Right atrium auricular region (tissue), 2 donors: ENCODE data around the gene GGTA1. TPM values are rescaled to one million over a fixed set of nuclear protein-coding genes. Genes with fewer than 3 reads are reported as not detected.
"Not testable (repeated sequence)": the region's sequence is repeated elsewhere in the genome, so short reads cannot be mapped to it uniquely, and the experiment has no call there.

Source experiments
- DNase-seq: peaks from one replicate; pipeline ENCODE4 v3.0.0-alpha.2; 2019; ENCODE audit warnings: low spot score
- H3K27ac ChIP-seq, 2 donors: fragments of 200-600 bp; sonication (generic); 1 replicate in 1 of 2; 2 replicates in 1 of 2; pipeline ENCODE4 v1.5.1; 2016 to 2019
- H3K27me3 ChIP-seq, 2 donors: fragments of 200-600 bp; sonication (generic); one replicate each; pipeline versions ENCODE4 v1.5.1 to v1.6.0; 2017 to 2019
- H3K36me3 ChIP-seq: fragments of 200-600 bp; sonication (generic); one replicate; pipeline ENCODE4 v1.5.1; 2016
- H3K4me1 ChIP-seq, 2 donors: fragments of 200-600 bp; sonication (generic); one replicate each; pipeline versions ENCODE4 v1.5.1 to v1.6.0; 2017 to 2019
- H3K4me3 ChIP-seq, 2 donors: fragments of 200-600 bp; sonication (generic); 1 replicate in 1 of 2; 2 replicates in 1 of 2; pipeline ENCODE4 v1.5.1; 2017 to 2019; ENCODE audit warnings: mild to moderate bottlenecking in 1 of 2, moderate library complexity in 1 of 2
- H3K9me3 ChIP-seq, 2 donors: fragments of 200-600 bp; sonication (generic); one replicate each; pipeline ENCODE4 v1.5.1; 2019
- CTCF ChIP-seq, 2 donors: fragments of 200-600 bp; sonication (generic); IDR thresholded peaks; one replicate each; pipeline ENCODE4 v1.5.1; 2019; ENCODE audit warnings: antibody characterized with exemption in 2 of 2
- total RNA-seq, 2 donors: library from RNA; depleted of rRNA; stranded (reverse); fragments of >200 nt; gene quantifications; one replicate each; pipeline ENCODE4 v1.1.0, GENCODE V29; 2016

The GGTA1 gene
- total RNA-seq, 2 donors from 2014 or later, result 11.6 to 15.2 TPM

- Histone ChIP-seq H3K9me3 (no peaks in the 10 kb centered on the region), H3K27me3 (no peaks in the 10 kb centered on the region), H3K4me1 (peaks cover 0 to 29% of the 10 kb centered on the region in 2 donors), H3K4me3 (no peak overlapping the region), H3K36me3 (no peaks in the 10 kb centered on the region), H3K27ac (peak overlapping the region in 1 of 2 donors; percentile 51)
- DNase-seq, result no peak
- no peak for TF ChIP-seq CTCF (IDR thresholded peaks at IDR 0.05)
Observed at GRCh38 chr9:121528642-121529041, 29.0 kb upstream of the GGTA1 start.

- H3K27ac ChIP-seq, result peak overlapping the region; percentile 32 to 60
- no peak overlapping the region for H3K4me3 ChIP-seq
- H3K36me3 ChIP-seq, result no peaks in the 10 kb centered on the region
- H3K4me1 ChIP-seq, result peaks cover 0 to 23% of the 10 kb centered on the region in 2 donors
- TF ChIP-seq CTCF (IDR thresholded peaks at IDR 0.05), result no peak
- DNase-seq, result no peak
- H3K27me3 ChIP-seq, result no peaks in the 10 kb centered on the region
- H3K9me3 ChIP-seq, result no peaks in the 10 kb centered on the region
Observed at GRCh38 chr9:121527371-121527770, 27.7 kb upstream of the GGTA1 start.

GRCh38 chr9:121519688-121520087 is 20.0 kb upstream of the GGTA1 start:
- H3K4me1 ChIP-seq, H3K27me3 ChIP-seq, H3K9me3 ChIP-seq, H3K36me3 ChIP-seq, DNase-seq, H3K27ac ChIP-seq, H3K4me3 ChIP-seq: not testable (repeated sequence)

- Histone ChIP-seq H3K9me3 (no peaks in the 10 kb centered on the region), H3K4me1 (no peaks in the 10 kb centered on the region), H3K27ac (no peak overlapping the region), H3K36me3 (no peaks in the 10 kb centered on the region), H3K27me3 (no peaks in the 10 kb centered on the region), H3K4me3 (no peak overlapping the region)
- DNase-seq, result no peak
- no peak for TF ChIP-seq CTCF (IDR thresholded peaks at IDR 0.05)
Observed at GRCh38 chr9:121518634-121519033, 19.0 kb upstream of the GGTA1 start.

- DNase-seq, H3K9me3 ChIP-seq, H3K27ac ChIP-seq, H3K4me3 ChIP-seq, H3K36me3 ChIP-seq, H3K27me3 ChIP-seq: not testable (repeated sequence)
- peaks cover 0 to 10% of the 10 kb centered on the region in 2 donors for H3K4me1 ChIP-seq
Observed at GRCh38 chr9:121513166-121513565, 13.5 kb upstream of the GGTA1 start.

- no peak overlapping the region for H3K4me3 ChIP-seq
- no peaks in the 10 kb centered on the region for H3K9me3 ChIP-seq
- peaks cover 0 to 10% of the 10 kb centered on the region in 2 donors for H3K4me1 ChIP-seq
- TF ChIP-seq CTCF (IDR thresholded peaks at IDR 0.05), result no peak
- no peaks in the 10 kb centered on the region for H3K36me3 ChIP-seq
- H3K27ac ChIP-seq, result peak overlapping the region; percentile 50 to 59
- no peak for DNase-seq
- H3K27me3 ChIP-seq, result no peaks in the 10 kb centered on the region
Observed at GRCh38 chr9:121510766-121511550, 11.3 kb upstream of the GGTA1 start.

- Histone ChIP-seq H3K27ac (no peak overlapping the region), H3K4me1 (peaks cover 0 to 10% of the 10 kb centered on the region in 2 donors), H3K36me3 (no peaks in the 10 kb centered on the region), H3K27me3 (no peaks in the 10 kb centered on the region), H3K9me3 (no peaks in the 10 kb centered on the region), H3K4me3 (no peak overlapping the region)
- no peak for DNase-seq
- no peak for TF ChIP-seq CTCF (IDR thresholded peaks at IDR 0.05)
Observed at GRCh38 chr9:121509180-121509579, 9.5 kb upstream of the GGTA1 start.
